Calu3 (cell line): ENCODE data around the gene CECR2. TPM values are rescaled to one million over a fixed set of nuclear protein-coding genes. Genes with fewer than 3 reads are reported as not detected.

Experiments used
- BruUV-seq: library from RNA; stranded (reverse); fragments of 400-500 nt; replicated peaks from 2 replicates; lab custom pipeline; 2021; lab: Mats Ljungman, UMichigan
- CTCF ChIA-PET: fragments of 300-600 bp; sonication (Branson Sonifier 250); formaldehyde crosslinking; loops from one replicate; lab custom pipeline; 2022; ENCODE audit warnings: antibody characterized with exemption; lab: Charles Lee
- DNase-seq: peaks from one replicate; pipeline ENCODE4 v3.0.0; 2022
- H3K27ac Mint-ChIP-seq: one replicate; pipeline ENCODE4 v1.8.0; 2022; ENCODE audit warnings: mixed read lengths; ENCODE audit not compliant: unreplicated experiment
- H3K27me3 Mint-ChIP-seq: one replicate; pipeline ENCODE4 v1.8.0; 2022; ENCODE audit warnings: mixed read lengths; ENCODE audit not compliant: unreplicated experiment
- H3K36me3 Mint-ChIP-seq: one replicate; pipeline ENCODE4 v1.8.0; 2022; ENCODE audit warnings: mild to moderate bottlenecking, moderate library complexity, mixed read lengths; ENCODE audit not compliant: insufficient read depth, unreplicated experiment
- H3K4me1 Mint-ChIP-seq: one replicate; pipeline ENCODE4 v1.8.0; 2022; ENCODE audit warnings: mild to moderate bottlenecking, low read depth, mixed read lengths; ENCODE audit not compliant: unreplicated experiment
- H3K4me3 Mint-ChIP-seq: one replicate; pipeline ENCODE4 v1.8.0; 2022; ENCODE audit warnings: mild to moderate bottlenecking, low read depth, moderate library complexity, mixed read lengths; ENCODE audit not compliant: unreplicated experiment
- H3K9me3 Mint-ChIP-seq: one replicate; pipeline ENCODE4 v1.8.0; 2022; ENCODE audit warnings: low read depth, mixed read lengths; ENCODE audit not compliant: unreplicated experiment
- intact Hi-C: fragments of 100-400 bp; cut with micrococcal nuclease; formaldehyde crosslinking; loops from one replicate; pipeline ENCODE4 v1.10.0; 2022; ENCODE audit not compliant: unreplicated experiment
- total RNA-seq: library from RNA; stranded (reverse); gene quantifications from 2 replicates; pipeline ENCODE4 v1.2.3, GENCODE V29; 2022
- TF ChIP-seq, protein P1 (sequence below): fragments of 200-600 bp; IDR thresholded peaks from one replicate; pipeline ENCODE4 v1.8.0; 2022; ENCODE audit warnings: antibody characterized with exemption; ENCODE audit not compliant: unreplicated experiment

The CECR2 gene
- total RNA-seq, 1 experiment from 2014 or later: 0.09 TPM

- BruUV-seq: no TSS peak
- TF ChIP-seq, protein P1, sequence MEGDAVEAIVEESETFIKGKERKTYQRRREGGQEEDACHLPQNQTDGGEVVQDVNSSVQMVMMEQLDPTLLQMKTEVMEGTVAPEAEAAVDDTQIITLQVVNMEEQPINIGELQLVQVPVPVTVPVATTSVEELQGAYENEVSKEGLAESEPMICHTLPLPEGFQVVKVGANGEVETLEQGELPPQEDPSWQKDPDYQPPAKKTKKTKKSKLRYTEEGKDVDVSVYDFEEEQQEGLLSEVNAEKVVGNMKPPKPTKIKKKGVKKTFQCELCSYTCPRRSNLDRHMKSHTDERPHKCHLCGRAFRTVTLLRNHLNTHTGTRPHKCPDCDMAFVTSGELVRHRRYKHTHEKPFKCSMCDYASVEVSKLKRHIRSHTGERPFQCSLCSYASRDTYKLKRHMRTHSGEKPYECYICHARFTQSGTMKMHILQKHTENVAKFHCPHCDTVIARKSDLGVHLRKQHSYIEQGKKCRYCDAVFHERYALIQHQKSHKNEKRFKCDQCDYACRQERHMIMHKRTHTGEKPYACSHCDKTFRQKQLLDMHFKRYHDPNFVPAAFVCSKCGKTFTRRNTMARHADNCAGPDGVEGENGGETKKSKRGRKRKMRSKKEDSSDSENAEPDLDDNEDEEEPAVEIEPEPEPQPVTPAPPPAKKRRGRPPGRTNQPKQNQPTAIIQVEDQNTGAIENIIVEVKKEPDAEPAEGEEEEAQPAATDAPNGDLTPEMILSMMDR: no peak
- Mint-ChIP-seq H3K36me3 (no peaks in the 10 kb centered on the region), H3K4me1 (no peaks in the 10 kb centered on the region), H3K27me3 (peaks cover 72% of the 10 kb centered on the region), H3K4me3 (no peak overlapping the region), H3K9me3 (no peaks in the 10 kb centered on the region), H3K27ac (no peak overlapping the region)
- CTCF ChIA-PET: no interaction called here
- intact Hi-C loops: no loop called here
- no peak for DNase-seq
These were observed 4.6 kb downstream of the CECR2 start for GRCh38 chr22:17373855-17374254.

DNA sequence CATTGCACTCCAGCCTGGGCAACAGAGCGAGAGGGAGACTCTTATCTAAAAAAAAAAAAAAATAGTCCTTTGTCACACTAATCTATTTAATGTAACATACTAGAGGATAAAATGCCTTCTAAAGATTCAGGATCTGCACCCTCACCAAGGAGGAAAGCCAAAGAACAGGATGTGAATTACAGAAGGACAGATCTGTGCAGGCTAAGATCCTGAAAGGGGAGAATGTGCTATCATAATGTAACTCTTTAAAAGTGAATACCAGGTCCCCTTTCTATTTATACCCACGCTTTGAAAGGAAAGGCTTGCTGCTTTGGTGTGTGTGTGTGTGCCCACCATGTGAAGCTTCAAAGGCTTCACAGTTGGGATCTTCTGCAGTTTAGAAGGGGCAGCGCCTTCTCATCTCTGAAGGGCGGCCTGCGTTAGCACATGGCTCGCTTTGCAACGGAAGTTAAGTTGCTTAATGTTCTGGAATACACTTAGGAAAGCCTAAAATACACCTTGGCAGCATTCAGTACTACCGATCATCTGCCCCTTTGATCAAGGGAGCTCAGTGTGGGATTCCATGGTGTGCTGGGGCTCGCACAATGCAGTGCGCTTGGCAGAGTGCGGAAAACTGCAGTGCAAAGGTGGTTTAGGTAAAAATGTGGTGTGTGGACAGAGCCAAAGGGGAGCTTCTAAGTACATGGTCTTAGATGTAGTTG lies 6.8 kb downstream of the CECR2 start:
- TF ChIP-seq, protein P1: no peak
- H3K36me3 Mint-ChIP-seq: no peaks in the 10 kb centered on the region
- no peaks in the 10 kb centered on the region for H3K9me3 Mint-ChIP-seq
- intact Hi-C loops: no loop called here
- CTCF ChIA-PET: interaction anchor here (0.6 kb wide), 1 partner anchor 175 kb away, joined by 3 read pairs; no protein-coding TSS in a partner anchor
- no peaks in the 10 kb centered on the region for H3K4me1 Mint-ChIP-seq
- H3K27ac Mint-ChIP-seq: no peak overlapping the region
- no TSS peak for BruUV-seq
- peaks cover 82% of the 10 kb centered on the region for H3K27me3 Mint-ChIP-seq
- DNase-seq: no peak
- H3K4me3 Mint-ChIP-seq: no peak overlapping the region

GRCh38 chr22:17376950-17377349 lies 7.7 kb downstream of the CECR2 start:
- H3K27ac Mint-ChIP-seq: no peak overlapping the region

GRCh38 chr22:17379944-17380343 lies 10.7 kb downstream of the CECR2 start:
- no peaks in the 10 kb centered on the region for H3K4me1 Mint-ChIP-seq
- H3K36me3 Mint-ChIP-seq: no peaks in the 10 kb centered on the region
- no peak overlapping the region for H3K27ac Mint-ChIP-seq
- CTCF ChIA-PET: no interaction called here
- DNase-seq: no peak
- TF ChIP-seq, protein P1: no peak
- intact Hi-C loops: no loop called here
- H3K9me3 Mint-ChIP-seq: no peaks in the 10 kb centered on the region
- H3K4me3 Mint-ChIP-seq: no peak overlapping the region
- no TSS peak for BruUV-seq
- H3K27me3 Mint-ChIP-seq: peaks cover 84% of the 10 kb centered on the region

More at GRCh38 chr22:17376950-17377349, 7.7 kb downstream of the CECR2 start:
- intact Hi-C loops: no loop called here
- no peak for DNase-seq
- Mint-ChIP-seq H3K4me1 (no peaks in the 10 kb centered on the region), H3K9me3 (no peaks in the 10 kb centered on the region), H3K27me3 (peaks cover 82% of the 10 kb centered on the region), H3K36me3 (no peaks in the 10 kb centered on the region), H3K4me3 (no peak overlapping the region)
- CTCF ChIA-PET: no interaction called here
- BruUV-seq: no TSS peak
- TF ChIP-seq, protein P1: no peak
